Activated CD8-positive, alpha-beta memory T cell treated with anti-CD3 and anti-CD28 coated beads, Interleukin-2, amount 50 U/mL, for 4 hours (primary cell): Measurements from ENCODE around the gene ADGRD1.

ENCODE experiments used
- DNase-seq: peaks from one replicate; pipeline ENCODE4 v3.0.0-alpha.2; 2020

The ADGRD1 gene

GRCh38 chr12:131027876-131028586, 74.3 kb downstream of the ADGRD1 start:
- no peak for DNase-seq

- no peak for DNase-seq
These were observed 75.1 kb downstream of the ADGRD1 start for GRCh38 chr12:131028587-131029338.

DNA sequence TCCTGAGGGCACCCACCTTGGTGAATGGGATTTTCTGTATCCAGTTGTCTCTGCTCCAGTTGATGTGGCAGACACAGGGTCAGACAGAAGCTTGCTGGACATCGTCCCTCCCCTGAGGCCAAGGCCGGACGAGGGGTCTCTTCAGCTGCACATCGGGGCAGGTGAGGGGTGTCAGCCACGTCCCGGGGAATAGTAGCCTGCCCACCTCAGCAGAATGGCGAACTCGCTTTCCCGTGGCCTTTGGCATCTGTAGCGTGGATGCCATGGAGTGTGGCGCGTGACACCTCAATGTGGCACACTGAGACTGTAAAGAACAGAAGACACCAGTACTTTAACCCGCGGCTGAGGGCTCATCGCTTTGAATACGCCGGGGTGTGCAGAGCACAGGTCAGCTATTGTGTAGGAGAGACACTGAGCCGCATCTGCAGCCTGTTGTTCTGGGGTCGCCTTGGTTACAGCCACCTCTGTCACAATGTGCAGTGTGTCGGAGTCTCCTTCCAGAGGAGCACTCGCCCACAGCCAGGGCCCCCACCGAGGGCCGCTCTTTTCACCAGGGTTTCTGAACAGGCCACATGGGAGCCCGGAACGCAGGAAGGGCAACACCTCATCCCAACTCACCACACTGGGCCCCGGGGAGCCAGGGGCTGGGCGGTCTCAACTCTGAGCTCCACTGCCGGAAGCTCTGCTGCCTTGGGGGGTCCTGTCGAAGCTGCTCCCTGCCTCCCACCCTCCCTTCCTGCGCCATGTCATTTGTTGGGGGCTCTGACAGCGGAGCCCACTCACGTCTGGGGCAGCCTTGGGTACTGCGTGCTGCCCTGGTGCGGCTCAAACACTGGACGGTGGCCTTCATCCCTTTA, 77.0 kb downstream of the ADGRD1 start:
- DNase-seq = no peak

- DNase-seq = no peak
These were observed 78.5 kb downstream of the ADGRD1 start for GRCh38 chr12:131032082-131032750.

DNA sequence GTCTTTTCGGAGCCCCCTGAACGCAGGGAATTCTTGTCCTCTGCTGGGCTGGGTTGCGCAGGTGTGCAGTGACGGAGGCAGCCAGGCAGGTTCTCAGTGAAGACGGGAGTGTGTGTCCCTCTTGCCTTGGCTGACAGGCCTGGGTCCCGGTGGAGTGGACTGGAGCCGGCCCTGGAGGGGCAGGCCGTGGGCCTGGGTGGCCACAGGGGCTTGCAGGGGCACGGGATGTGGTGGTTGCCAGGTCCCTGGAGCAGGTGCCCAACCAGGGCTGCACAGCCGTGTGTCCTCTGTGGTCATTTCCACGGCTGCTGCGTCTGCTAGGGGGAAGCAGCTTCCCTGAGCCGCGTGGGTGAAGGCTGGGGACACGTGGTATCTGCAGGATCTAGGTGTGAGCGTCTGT, 79.8 kb downstream of the ADGRD1 start:
- no peak for DNase-seq

DNA sequence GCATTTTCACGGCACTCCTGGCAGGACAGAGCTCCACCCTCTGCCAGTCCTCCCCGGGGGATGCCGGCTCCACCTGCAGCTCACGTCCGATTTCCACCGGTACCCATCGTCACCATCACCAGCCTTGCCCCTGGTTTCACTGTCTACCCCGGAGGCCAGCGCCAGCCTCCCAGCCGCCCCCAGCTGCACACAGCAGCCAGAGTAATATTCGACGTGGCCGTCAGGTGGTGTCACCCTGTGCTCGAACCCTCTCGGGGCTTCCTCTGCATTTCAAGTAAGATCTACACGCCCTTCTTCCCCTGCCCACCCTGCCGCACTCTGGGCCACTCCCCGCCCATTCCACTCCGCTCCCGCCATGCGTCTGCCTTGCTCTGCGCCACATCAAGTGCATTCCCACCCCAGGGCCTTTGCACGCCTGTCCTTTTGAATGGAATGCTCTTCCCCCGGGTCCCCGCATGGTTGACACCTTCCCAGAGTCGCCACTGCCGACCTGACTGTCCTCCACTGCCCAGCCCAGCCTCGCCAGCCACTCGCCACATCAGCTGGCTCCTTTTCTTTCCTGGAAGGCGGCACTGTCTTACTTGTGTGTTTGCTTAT, 80.3 kb downstream of the ADGRD1 start:
- no peak for DNase-seq

- no peak for DNase-seq
These were observed 81.0 kb downstream of the ADGRD1 start for GRCh38 chr12:131034631-131035244.

- DNase-seq = no peak
These were observed 81.6 kb downstream of the ADGRD1 start for GRCh38 chr12:131035245-131035681.

DNA sequence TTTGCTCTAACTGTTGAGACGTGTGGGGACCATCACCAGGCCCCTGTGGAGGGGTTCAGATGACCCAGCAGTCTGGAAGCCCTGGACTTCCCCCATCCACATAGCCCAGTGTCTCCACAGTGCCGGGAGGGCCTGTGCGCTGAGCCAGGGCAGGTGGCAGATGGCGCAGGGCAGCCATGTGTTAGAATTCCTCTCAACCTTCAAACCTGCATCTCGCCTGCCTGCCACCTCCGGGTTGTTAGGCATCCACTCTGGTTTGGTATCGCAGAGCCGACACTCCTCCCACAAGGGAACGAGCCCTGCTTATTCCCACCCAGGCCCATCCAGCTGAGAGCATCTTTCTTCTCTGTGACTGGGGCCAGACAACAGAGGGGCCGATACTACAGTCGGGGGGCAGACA, 84.5 kb downstream of the ADGRD1 start:
- DNase-seq = no peak

DNA sequence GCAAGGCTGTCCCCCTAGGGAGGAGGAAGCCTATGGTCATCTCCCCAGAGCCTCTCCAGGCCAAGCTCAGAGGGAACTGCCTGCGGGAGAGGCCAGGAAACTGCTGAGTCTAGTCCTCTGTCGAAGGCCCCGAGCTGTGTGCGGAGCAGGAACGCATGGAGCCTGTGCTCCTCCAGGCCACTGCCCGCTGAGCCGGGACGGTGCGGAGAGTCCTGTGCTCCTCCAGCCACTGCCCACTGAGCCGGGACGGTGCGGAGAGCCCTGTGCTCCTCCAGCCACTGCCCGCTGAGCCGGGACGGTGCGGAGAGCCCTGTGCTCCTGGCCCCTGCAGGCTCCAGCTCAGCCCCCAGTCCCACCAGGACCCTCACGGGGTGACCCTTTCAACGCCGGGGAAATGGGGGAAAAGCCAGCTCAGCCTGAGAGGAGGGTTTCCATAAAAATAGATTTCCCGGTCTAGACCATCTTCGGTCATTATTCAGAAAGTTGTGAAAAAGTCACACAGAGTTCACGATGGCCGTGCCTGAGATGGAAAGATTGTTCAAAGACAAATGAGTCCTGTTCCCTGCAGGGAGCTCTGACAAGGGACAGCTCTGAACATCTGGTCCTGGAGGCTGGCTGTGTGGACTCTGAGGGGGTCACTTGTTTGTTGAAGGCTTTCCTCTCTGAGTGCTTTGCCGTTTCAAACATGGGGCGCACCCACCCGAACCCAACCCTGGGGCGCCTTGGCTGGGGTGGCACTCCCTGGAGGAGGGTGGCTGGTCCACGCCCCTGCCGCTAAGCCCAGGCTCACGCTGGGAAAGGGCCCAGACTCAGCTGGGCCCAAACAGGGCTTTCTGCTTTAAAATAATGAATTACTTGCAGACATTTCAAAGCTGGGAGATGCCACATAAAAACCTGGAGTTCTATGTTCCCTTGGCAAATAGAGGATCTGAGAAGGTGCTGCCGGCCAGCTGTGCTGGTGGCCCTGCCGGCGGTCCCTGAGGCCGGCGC, 85.5 kb downstream of the ADGRD1 start:
- DNase-seq = no peak

DNA sequence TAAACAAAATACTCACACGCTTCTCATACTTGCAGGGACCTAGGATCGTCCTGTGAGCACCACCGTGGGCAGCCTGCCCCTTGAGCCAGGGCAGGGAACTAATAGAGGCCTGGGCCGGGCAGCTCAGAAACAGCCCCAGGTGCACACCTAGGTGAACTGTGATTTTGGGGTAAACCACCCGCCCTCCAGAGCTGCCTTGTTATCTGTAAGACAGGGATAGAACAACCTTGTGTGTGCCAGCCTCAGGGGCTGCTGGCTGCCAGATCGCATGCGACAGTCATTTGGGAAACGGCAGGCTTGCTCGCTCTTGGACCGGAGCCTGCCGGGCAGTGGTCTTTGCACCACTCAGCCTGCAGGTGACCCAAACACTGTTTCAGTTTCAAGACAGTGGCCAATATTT, 86.8 kb downstream of the ADGRD1 start:
- no peak for DNase-seq

GRCh38 chr12:131041216-131041967, 87.7 kb downstream of the ADGRD1 start:
- DNase-seq = no peak

GRCh38 chr12:131041968-131042833, 88.5 kb downstream of the ADGRD1 start:
- DNase-seq = no peak

- no peak for DNase-seq
These were observed 89.1 kb downstream of the ADGRD1 start for GRCh38 chr12:131042834-131043245.

DNA sequence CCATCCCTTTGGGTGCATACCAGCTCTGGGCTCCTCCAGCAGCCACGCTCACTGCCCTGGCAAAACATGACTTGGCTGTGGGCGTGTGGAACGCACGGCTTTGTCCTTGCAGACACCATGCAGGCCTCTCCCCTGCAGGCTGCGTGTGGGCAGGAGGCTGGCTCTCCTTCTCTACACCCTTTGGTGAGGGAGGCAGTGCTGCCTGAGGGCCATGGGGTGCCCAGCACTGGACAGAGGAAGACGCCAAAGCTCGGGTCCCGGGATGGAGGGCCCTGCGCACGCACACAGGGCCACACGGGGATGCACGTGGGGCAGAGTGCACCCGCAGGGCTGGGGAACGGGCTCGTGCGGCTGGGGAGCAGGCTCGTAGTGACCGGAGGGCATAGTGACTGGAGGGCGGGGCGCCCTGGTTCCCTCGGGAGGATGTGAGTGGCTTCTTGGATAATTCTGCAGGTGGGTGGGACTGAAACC, 89.7 kb downstream of the ADGRD1 start:
- no peak for DNase-seq

DNA sequence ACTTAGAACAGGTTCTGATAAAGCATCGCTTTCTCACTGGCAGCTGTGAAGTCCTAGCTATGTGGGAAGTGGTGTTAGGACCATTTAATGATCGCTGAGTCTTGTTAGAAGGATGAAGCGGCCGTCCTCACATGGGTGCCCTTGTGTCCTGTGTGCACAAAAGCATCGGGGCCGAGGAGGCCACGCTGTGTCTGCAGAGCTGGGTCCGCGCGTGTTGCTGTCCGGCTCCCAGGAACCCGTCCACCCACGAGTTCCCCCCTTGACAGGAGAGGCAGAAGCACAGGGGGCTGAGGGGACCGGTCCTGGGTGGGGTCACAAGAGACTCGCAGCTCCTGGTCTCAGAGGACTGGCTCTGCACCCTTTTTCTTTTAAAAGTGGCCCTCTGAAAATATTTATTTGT, 90.4 kb downstream of the ADGRD1 start:
- no peak for DNase-seq

- no peak for DNase-seq
These were observed 91.2 kb downstream of the ADGRD1 start for GRCh38 chr12:131044760-131045381.
